HCT116 (cell line): ENCODE measurements around the gene CES4A. TPM values are rescaled to one million over a fixed set of nuclear protein-coding genes. Genes with fewer than 3 reads are reported as not detected.

Experiments
- ATAC-seq: fragments of 200-7000 bp; cut with Tn5 transposase; 2 replicates; pipeline ENCODE4 v1.9.1; 2020; ENCODE audit warnings: mild to moderate bottlenecking, moderate library complexity
- BruUV-seq: library from RNA; stranded (reverse); fragments of 400-500 nt; replicated peaks from 2 replicates; lab custom pipeline; 2021; lab: Mats Ljungman, UMichigan
- CTCF ChIA-PET: fragments of 300-600 bp; sonication (Branson Sonifier 250); formaldehyde crosslinking; loops from one replicate; lab custom pipeline; 2021; ENCODE audit warnings: antibody characterized with exemption; lab: Charles Lee
- POLR2A ChIA-PET: fragments of 300-600, 350-600 bp; sonication (Branson Sonifier 250); formaldehyde crosslinking; loops from one replicate; lab custom pipeline; 2021; ENCODE audit warnings: antibody characterized with exemption; lab: Charles Lee
- RAD21 ChIA-PET, 2 experiments: fragments of 300-600 bp; sonication (Branson Sonifier 250); formaldehyde crosslinking; loops; one replicate each; lab custom pipeline; 2023; ENCODE audit warnings: low total read pairs in 2 of 2; ENCODE audit not compliant: uncharacterized antibody in 2 of 2, unreplicated experiment in 2 of 2, low non-redundant PET in 1 of 2; lab: Charles Lee
- DNase-seq: peaks from one replicate; pipeline ENCODE4 v3.0.0-alpha.2; 2010; ENCODE audit warnings: low read depth, low spot score
- H2AFZ ChIP-seq: fragments of 200-600 bp; shearing (Covaris generic), sonication (generic); 2 replicates; pipeline ENCODE4 v1.6.1; 2017; ENCODE audit warnings: low read depth, mixed run types, mixed read lengths, antibody characterized with exemption, low read length; ENCODE audit not compliant: poor library complexity, severe bottlenecking
- H3K27ac ChIP-seq: 2 replicates; pipeline ENCODE4 v1.5.1; 2012; ENCODE audit warnings: low read depth, low read length
- H3K27me3 ChIP-seq: fragments of 200-600 bp; sonication (generic); 2 replicates; pipeline ENCODE4 v1.6.1; 2016; ENCODE audit warnings: mixed run types, low read length, mixed read lengths; ENCODE audit not compliant: insufficient read depth
- H3K36me3 ChIP-seq, 2 experiments: fragments of 200-500 bp in 1 of 2; fragments of 200-600 bp in 1 of 2; sonication (Bioruptor generic) in 1 of 2; sonication (generic) in 1 of 2; 2 replicates each; pipeline versions ENCODE4 v1.5.1 to v1.6.1; 2014 to 2016; ENCODE audit warnings: low read length in 2 of 2, inconsistent platforms in 1 of 2, mixed read lengths in 1 of 2, mixed run types in 1 of 2; ENCODE audit not compliant: insufficient read depth in 2 of 2, control insufficient read depth in 1 of 2
- H3K4me1 ChIP-seq, 2 experiments: fragments of 200-600 bp in 1 of 2; sonication (generic) in 1 of 2; 2 replicates each; pipeline versions ENCODE4 v1.5.1 to v1.6.1; 2012 to 2017; ENCODE audit warnings: low read length in 2 of 2, inconsistent platforms in 1 of 2, mild to moderate bottlenecking in 1 of 2, mixed read lengths in 1 of 2, mixed run types in 1 of 2, moderate library complexity in 1 of 2; ENCODE audit not compliant: insufficient read depth in 2 of 2, control insufficient read depth in 1 of 2
- H3K4me2 ChIP-seq: fragments of 200-600 bp; sonication (generic); 2 replicates; pipeline ENCODE4 v1.6.1; 2017; ENCODE audit warnings: mixed run types, low read length, mixed read lengths
- H3K4me3 ChIP-seq, 2 experiments: fragments of 200-600 bp in 1 of 2; sonication (generic) in 1 of 2; replicated peaks in 1 of 2; 2 replicates each; pipeline ENCODE4 v1.5.1; 2011 to 2016; ENCODE audit warnings: low read length in 2 of 2, control low read depth in 1 of 2, low read depth in 1 of 2, mild to moderate bottlenecking in 1 of 2, mixed read lengths in 1 of 2, mixed run types in 1 of 2
- H3K79me2 ChIP-seq: fragments of 200-600 bp; sonication (generic); 2 replicates; pipeline ENCODE4 v1.6.1; 2017; ENCODE audit warnings: mild to moderate bottlenecking, mixed run types, low read length, moderate library complexity, mixed read lengths; ENCODE audit not compliant: insufficient read depth
- H3K9ac ChIP-seq: fragments of 200-600 bp; sonication (generic); 2 replicates; pipeline ENCODE4 v1.6.1; 2016; ENCODE audit warnings: low read length, mixed read lengths
- H3K9me2 ChIP-seq: fragments of 200-600 bp; sonication (generic), shearing (Covaris generic); 2 replicates; pipeline ENCODE4 v1.6.1; 2017; ENCODE audit warnings: mixed run types, mild to moderate bottlenecking, moderate library complexity; ENCODE audit not compliant: insufficient read depth
- H3K9me3 ChIP-seq, 2 experiments: fragments of 200-500 bp in 1 of 2; fragments of 200-600 bp in 1 of 2; sonication (Bioruptor generic) in 1 of 2; sonication (generic) in 1 of 2; 2 replicates each; pipeline ENCODE4 v1.6.1; 2014 to 2017; ENCODE audit warnings: low read length in 2 of 2, mixed read lengths in 2 of 2, inconsistent platforms in 1 of 2, low read depth in 1 of 2, mild to moderate bottlenecking in 1 of 2, mixed run types in 1 of 2, moderate library complexity in 1 of 2; ENCODE audit not compliant: control insufficient read depth in 1 of 2, insufficient read depth in 1 of 2
- H4K20me1 ChIP-seq: fragments of 200-600 bp; sonication (generic), shearing (Covaris generic); 2 replicates; pipeline ENCODE4 v1.6.1; 2017; ENCODE audit warnings: mixed run types, mild to moderate bottlenecking, moderate library complexity; ENCODE audit not compliant: insufficient read depth
- EZH2phosphoT487 ChIP-seq: fragments of 200-600 bp; IDR thresholded peaks from 2 replicates; pipeline ENCODE4 v1.6.1; 2018; ENCODE audit warnings: antibody characterized with exemption, borderline replicate concordance
- JUND ChIP-seq: IDR thresholded peaks from 2 replicates; pipeline ENCODE4 v1.6.1; 2012
- MAX ChIP-seq: IDR thresholded peaks from 2 replicates; pipeline ENCODE4 v1.6.1; 2012
- POLR2A ChIP-seq: IDR thresholded peaks from 2 replicates; pipeline ENCODE4 v1.7.0; 2011; ENCODE audit warnings: borderline replicate concordance; ENCODE audit not compliant: insufficient read depth, insufficient read length; ENCODE audit errors: extremely low read depth
- SP1 ChIP-seq: IDR thresholded peaks from 2 replicates; pipeline ENCODE4 v1.6.1; 2012; ENCODE audit warnings: low read depth
- YY1 ChIP-seq: IDR thresholded peaks from 2 replicates; pipeline ENCODE4 v1.6.1; 2011; ENCODE audit warnings: low read length, low read depth, moderate library complexity, mild to moderate bottlenecking; ENCODE audit not compliant: insufficient replicate concordance; ENCODE audit errors: extremely low read depth
- ZNF274 ChIP-seq: fragments of 200-500 bp; sonication (Bioruptor generic); IDR thresholded peaks from 2 replicates; pipeline ENCODE4 v1.6.1; 2014; ENCODE audit warnings: mild to moderate bottlenecking, low read depth, low read length, inconsistent platforms
- intact Hi-C: fragments of 100-400 bp; cut with micrococcal nuclease; formaldehyde crosslinking; loops from 2 replicates; pipeline ENCODE4 v1.10.0; 2022
- total RNA-seq: library from RNA; stranded (reverse); gene quantifications from one replicate; pipeline ENCODE4 v1.2.1, GENCODE V29; 2021; ENCODE audit not compliant: unreplicated experiment

CES4A gene
- total RNA-seq, 1 experiment from 2014 or later: not detected

- ChIA-PET CTCF (interaction anchor here (1.1 kb wide), 1 partner anchor 222 kb away, joined by 3 read pairs; the partner anchor contains the start of gene NAE1), POLR2A (interaction anchor here (1.5 kb wide), 1 partner anchor 9 kb away, joined by 4 read pairs; no protein-coding TSS in a partner anchor), RAD21 (interaction anchor here in 1 of 2 experiments (1.1 kb wide), 1 partner anchor 15 kb away, joined by 3 read pairs; no protein-coding TSS in a partner anchor)
- no peak for TF ChIP-seq JUND
- TF ChIP-seq SP1: no peak
- DNase-seq (no peak), ATAC-seq (no peak)
- Histone ChIP-seq H4K20me1 (peaks cover 20% of the 10 kb centered on the region; the same call in 1 of the 2 replicates), H3K79me2 (peaks cover 90% of the 10 kb centered on the region), H3K27ac (no peak overlapping the region), H3K9me3 (no peaks in the 10 kb centered on the region), H3K4me1 (peaks cover 0 to 12% of the 10 kb centered on the region in 2 experiments; a peak in 2 of 4 replicates), H3K9ac (no peak overlapping the region), H3K27me3 (no peaks in the 10 kb centered on the region), H3K4me3 (no peak overlapping the region), H2AFZ (no peak overlapping the region), H3K4me2 (no peak overlapping the region), H3K36me3 (0 out of 4 replicates have a peak, but pooled peaks cover 4 to 5% of the 10 kb centered on the region in 2 experiments), H3K9me2 (no peaks in the 10 kb centered on the region)
- intact Hi-C loops: no loop called here
- BruUV-seq: no TSS peak
These were observed 64.0 kb downstream of the CES4A start for GRCh38 chr16:67052399-67052798.

GRCh38 chr16:67053767-67054334 is 65.5 kb downstream of the CES4A start:
- no TSS peak for BruUV-seq
- TF ChIP-seq ZNF274 (no peak), MAX (no peak), SP1 (no peak), POLR2A (no peak), YY1 (no peak), EZH2phosphoT487 (no peak)
- Histone ChIP-seq H3K9me2 (no peaks in the 10 kb centered on the region), H4K20me1 (peaks cover 30% of the 10 kb centered on the region; the same call in 1 of the 2 replicates), H3K9ac (no peak overlapping the region), H3K36me3 (0 out of 4 replicates have a peak, but pooled peaks cover 4 to 5% of the 10 kb centered on the region in 2 experiments), H3K4me3 (no peak overlapping the region), H3K9me3 (no peaks in the 10 kb centered on the region), H3K79me2 (peaks cover 93% of the 10 kb centered on the region), H3K4me2 (no peak overlapping the region), H2AFZ (no peak overlapping the region), H3K4me1 (peaks cover 0 to 12% of the 10 kb centered on the region in 2 experiments; a peak in 2 of 4 replicates), H3K27ac (no peak overlapping the region), H3K27me3 (no peaks in the 10 kb centered on the region)
- RAD21 ChIA-PET: no interaction called here
- CTCF ChIA-PET: no interaction called here
- ATAC-seq (no peak), DNase-seq (no peak)
- intact Hi-C loops: loop anchor here (2.0 kb wide), 1 partner anchor 13 kb away; no protein-coding TSS in a partner anchor
- POLR2A ChIA-PET: no interaction called here
